GM19025 (cell line): ENCODE measurements around the gene SFTPD.
A peak's percentile ranks its signal among the peaks of the same experiment; 100 is the strongest.
"Not testable (repeated sequence)": the region's sequence is repeated elsewhere in the genome, so short reads cannot be mapped to it uniquely, and the experiment has no call there.

ENCODE experiments used
- ATAC-seq: cut with Tn5 transposase; IDR thresholded peaks from one replicate; pipeline ENCODE4 v1.9.1; 2021; ENCODE audit warnings: mild to moderate bottlenecking, low read depth, moderate library complexity; ENCODE audit not compliant: unreplicated experiment

Gene SFTPD

GRCh38 chr10:79948976-79949722 lies at the start of gene SFTPD:
Gene SFTPD (minus strand): TSS chr10:79949105. CDS start chr10:79946659, 2,446 bp downstream.
- no peak for ATAC-seq

- ATAC-seq = no peak
Observed at GRCh38 chr10:79995979-79996634, 47.2 kb upstream of the SFTPD start.

GRCh38 chr10:79994556-79994955 lies 45.7 kb upstream of the SFTPD start:
- ATAC-seq = no peak

- ATAC-seq = not testable (repeated sequence)
Observed at GRCh38 chr10:79988199-79988598, 39.3 kb upstream of the SFTPD start.

GRCh38 chr10:79986661-79987060 lies 37.8 kb upstream of the SFTPD start:
- ATAC-seq = not testable (repeated sequence)

- no peak for ATAC-seq
Observed at GRCh38 chr10:79985481-79986072, 36.7 kb upstream of the SFTPD start.

- peak; percentile 56 for ATAC-seq
Observed at GRCh38 chr10:79984851-79985250, 35.9 kb upstream of the SFTPD start.

- no peak for ATAC-seq
Observed at GRCh38 chr10:79983286-79983909, 34.5 kb upstream of the SFTPD start.

GRCh38 chr10:79982861-79983260 lies 34.0 kb upstream of the SFTPD start:
- ATAC-seq = no peak

GRCh38 chr10:79982362-79982800 lies 33.5 kb upstream of the SFTPD start:
- ATAC-seq = no peak

GRCh38 chr10:79981450-79982361 lies 32.8 kb upstream of the SFTPD start:
- no peak for ATAC-seq

GRCh38 chr10:79980711-79981110 lies 31.8 kb upstream of the SFTPD start:
- ATAC-seq = no peak

GRCh38 chr10:79979976-79980687 lies 31.2 kb upstream of the SFTPD start:
- ATAC-seq = no peak

- ATAC-seq = no peak
Observed at GRCh38 chr10:79979310-79979975, 30.5 kb upstream of the SFTPD start.

- ATAC-seq = no peak
Observed at GRCh38 chr10:79976999-79977398, 28.1 kb upstream of the SFTPD start.

GRCh38 chr10:79970062-79970461 lies 21.2 kb upstream of the SFTPD start:
- ATAC-seq = no peak

- no peak for ATAC-seq
Observed at GRCh38 chr10:79947787-79948424, 999 bp downstream of the SFTPD start.

GRCh38 chr10:79947083-79947415 lies 1.9 kb downstream of the SFTPD start:
- ATAC-seq = no peak
